NCI-H460 (cell line): ENCODE data around the gene TIFAB. TPM values are rescaled to one million over a fixed set of nuclear protein-coding genes. Genes with fewer than 3 reads are reported as not detected.

Experiments used
- DNase-seq: peaks from one replicate; pipeline ENCODE4 v3.0.0-alpha.2; 2016; ENCODE audit warnings: low read depth; ENCODE audit errors: extremely low read depth
- total RNA-seq: library from RNA; depleted of rRNA; stranded (reverse); fragments of >200 nt; shearing (Covaris generic); gene quantifications from 2 replicates; pipeline ENCODE4 v1.2.3, GENCODE V29; 2014

TIFAB gene
- total RNA-seq, 1 experiment from 2014 or later = not detected

DNA sequence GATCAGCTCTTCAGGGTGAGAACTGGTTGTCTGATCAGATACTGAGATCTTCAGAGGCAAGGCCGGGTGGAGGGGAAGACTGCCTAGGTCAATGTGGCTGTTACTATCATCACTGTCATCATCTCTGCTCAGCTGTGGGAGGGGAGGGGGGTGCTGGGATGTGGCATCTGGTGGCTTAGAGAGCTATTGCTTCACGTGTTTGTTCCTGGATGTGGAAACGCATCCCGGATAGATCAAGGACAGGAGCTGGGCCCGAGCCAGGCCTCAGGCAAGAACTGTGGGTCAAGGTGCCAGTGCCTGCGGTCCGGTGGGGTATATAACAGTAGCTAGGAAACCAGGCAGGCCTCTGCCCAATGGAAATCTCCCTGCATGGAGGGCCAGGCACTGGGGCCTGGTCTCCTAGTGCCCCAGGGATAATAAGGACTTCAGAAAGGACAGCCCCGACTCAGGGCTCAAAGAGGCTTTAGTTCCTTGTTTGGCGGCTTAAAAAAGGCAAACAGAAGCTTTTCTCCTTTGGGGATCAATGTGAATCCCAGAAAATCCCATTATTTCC, 30.3 kb upstream of the TIFAB start:
- DNase-seq = no peak

DNA sequence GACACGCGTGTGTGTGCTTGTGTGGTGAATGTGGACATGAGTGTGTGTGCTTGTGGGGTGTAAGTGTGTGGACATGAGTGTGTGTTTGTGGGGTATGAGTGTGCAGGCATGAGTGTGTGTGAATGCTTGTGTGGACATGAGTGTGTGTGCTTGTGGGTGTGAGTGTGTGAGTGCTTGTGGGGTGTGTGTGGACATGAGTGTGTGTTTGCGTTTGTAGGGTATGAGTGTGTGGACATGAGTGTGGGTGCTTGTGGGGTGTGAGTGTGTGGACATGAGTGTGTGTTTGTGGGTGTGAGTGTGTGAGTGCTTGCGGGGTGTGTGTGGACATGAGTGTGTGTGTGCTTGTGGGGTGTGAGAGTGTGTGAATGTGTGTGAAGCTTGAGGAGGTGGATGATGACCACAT, 29.8 kb upstream of the TIFAB start:
- DNase-seq = no peak

DNA sequence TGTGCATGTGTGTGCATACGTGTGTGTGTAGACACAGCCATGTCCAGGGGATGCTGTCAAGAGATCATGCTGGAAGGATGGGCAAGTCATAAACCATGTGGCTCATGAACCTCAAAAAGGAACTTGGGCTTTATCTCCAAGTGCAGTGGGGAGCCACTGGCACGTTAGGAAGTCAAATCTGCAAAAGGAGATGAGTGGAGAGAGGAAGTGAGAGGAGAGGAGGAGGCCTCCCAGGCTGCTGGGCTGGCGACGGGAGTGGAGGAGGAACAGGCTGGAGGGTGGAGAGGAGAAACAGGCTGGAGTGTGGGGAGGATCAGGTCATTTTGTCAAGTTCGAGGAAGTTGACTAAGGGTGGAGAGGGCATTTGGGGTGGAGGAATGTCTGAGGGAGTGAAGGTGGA, 29.2 kb upstream of the TIFAB start:
- no peak for DNase-seq

DNA sequence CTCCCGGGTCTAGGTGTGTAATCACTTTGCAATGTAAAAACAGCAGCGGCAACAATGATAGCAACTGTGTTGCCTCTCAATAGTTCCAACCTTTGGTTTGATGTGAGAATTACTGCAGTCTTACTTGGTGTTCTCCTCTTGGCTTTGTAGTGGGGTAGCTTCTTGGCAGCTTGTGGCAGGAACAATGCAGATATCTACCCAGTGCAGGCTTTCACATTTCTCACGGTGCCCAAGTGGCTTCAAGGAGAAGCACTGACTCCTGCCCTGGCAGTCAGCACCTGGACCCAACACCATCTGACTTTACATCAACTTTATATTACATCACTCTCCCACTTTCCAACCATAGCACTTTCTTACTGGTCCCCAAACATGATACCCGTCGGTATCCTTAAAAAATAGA, 28.4 kb upstream of the TIFAB start:
- DNase-seq = no peak

DNA sequence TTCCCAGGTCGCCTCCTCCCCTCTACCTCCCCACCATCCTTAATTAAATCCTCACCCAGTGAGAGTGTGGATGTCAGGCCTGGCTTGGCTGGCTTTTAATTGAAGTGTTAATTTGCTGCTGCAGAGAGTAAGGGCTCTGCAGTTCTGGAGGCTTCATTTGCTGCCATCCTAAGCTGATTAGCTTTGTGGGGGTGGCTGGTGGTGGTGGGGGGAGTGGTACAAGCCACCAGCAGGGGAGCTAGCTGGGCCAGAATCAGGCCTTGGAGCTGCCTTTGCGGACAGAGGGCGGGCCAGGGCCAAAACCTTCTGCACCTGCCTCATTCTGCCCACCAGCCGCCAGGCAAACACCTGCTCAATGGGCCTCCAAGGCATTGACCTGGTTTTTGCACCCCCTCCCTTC, 26.8 kb upstream of the TIFAB start:
- DNase-seq = no peak

DNA sequence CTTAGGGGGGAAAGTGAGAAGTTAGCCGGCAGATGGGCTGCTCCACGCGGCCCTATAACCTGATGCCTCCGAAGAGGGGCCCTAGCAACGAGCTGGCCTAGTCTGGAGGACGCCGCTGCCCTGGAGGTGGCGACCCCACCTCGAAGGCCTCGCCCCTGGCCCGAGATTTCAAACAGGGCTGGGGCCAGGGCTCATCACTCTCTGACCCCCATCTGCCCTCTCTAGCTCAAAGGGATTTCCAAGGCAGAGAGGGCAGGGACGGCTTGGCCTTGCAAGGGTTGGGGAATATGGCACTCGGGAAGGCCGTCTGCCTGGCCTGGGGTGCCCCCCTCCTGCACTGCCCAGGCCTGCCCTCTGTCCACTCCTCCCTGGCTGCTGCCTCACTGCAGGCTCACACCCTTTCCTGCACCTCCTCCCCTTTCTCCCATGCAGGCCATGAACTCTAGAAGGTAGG, 25.5 kb upstream of the TIFAB start:
- no peak for DNase-seq

DNA sequence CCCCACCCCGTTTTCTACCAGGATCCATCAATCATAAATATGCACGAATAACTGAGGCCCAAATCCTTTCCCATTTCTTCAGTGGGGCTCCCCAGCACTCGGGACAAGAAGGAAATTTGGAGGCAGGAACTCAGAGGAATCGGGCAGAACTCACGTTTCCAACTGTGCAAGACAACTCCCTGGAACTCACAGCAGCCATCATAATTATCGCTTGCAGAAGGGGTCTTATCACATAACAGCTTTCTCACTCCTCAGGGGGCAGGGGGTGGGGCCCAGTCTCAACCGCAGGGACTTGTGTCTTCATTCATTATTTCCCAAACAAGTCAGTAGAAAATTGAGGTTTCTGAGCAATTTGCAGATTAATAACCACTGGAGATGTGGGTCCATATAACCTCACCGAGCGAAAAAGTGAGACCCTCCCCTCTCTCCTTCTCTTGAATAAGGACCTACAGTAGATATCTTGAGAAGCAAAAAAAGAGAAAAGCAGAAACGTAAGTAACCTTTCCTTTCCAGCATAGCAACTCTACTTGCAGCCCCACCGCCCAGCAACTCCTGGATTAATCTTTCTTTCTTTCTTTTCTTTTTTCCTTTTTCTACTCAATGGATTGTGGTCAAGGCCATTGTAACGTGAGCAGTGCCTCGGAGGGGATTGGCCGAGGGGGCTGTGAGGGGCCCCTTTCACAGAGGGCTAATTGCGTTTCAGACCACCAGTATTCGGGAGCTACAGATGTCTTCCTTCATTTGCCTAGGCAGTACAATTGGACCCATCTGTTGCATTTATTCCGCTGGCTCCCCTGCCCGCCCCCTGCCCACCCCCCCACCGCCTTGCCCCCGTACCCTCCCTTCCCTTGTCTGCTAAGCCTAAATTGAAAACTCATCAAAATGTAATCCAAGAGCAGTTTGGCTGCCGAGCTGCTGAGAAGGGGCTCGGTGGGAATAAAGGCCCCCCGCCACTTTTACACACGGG, 24.7 kb upstream of the TIFAB start:
- DNase-seq = no peak

DNA sequence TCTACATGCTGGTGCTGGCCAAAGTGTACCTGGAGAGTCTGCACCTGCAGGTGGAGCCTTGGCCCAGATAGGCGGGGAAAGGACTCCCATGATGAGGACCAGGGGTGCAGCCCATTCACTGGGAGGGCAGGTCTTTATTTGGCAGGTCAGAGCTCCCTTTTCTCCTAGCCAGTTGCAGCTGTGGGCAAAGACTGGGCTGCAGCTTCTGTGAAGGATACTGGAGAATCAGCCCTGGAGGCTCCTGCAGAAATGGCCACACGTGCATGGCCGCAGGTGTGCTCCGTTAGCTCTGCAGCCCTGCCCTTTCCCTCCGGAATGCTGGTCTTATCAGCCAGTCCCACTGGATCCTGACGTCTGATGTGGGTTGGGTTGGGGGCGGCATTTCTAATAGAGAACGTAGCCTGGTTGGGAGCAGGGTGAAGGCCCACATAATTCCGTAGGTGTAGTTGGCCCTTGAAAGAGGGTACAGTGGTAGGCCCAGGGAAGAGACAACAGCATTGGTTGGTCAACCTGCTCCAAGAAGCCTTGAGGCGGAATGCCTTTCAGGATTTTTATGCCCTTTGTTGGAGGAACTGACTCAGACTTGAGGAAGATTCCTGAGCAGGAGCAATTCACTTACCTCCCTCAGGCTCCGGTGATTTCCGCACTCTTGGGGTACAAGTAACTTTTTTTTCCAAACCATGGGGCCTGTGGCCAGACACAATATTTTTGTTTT, 22.0 kb upstream of the TIFAB start:
- no peak for DNase-seq

DNA sequence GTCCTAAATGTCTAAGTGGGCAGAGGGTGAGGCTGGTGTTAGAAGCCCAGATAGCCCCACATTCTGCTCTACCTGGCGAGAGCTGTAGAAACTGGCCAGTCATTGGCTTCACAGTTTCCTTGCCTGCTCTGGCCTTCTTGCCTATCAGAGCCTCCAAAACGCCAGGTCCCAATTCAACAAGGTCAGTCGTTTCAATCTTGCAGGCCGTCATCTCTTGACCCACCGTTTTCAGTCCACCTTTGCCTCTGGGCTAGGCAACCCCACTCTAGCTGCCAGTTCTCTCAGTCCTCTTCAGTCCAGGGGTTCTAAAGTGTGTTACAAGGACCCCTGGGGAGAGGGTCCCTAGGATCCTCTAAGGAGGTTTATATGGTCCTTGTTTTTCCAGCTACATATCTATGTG, 20.0 kb upstream of the TIFAB start:
- DNase-seq = no peak

DNA sequence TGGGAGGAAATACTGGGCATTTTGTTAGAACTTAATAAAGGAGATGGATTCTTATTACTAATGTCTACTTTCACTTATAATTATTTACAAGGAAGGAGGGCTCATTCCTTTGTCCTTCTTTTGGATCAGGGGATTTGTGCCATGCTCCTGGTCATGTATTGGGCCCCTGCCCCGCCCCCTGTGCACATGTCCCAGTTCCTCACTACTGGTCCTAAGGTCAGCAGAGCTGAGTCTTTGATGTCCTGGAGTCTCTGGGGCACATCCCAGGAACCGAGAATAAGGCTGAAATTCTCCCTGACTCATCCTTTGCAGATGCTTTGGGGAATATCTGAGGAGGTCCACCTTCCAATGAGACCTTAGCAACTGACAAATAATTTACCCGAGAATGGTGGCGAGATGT, 19.6 kb upstream of the TIFAB start:
- DNase-seq = no peak

DNA sequence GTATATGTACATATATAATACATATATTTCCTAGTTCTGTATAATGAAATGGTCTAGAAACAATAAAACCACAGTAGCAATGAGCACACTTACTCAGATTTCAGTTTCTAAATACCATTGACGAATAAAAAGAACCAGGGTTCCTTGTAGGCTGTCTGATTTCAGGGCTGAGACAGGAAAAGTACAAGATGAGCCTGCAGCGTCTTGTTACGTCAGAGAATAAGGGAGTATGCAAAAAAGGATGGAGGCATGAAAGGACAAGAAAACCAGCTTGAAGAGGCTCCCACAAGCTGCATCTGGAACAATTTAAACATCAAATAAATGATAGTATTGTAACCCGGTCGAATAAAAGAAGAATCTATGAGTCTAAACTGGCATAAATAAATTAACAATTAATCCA, 17.8 kb upstream of the TIFAB start:
- no peak for DNase-seq

DNA sequence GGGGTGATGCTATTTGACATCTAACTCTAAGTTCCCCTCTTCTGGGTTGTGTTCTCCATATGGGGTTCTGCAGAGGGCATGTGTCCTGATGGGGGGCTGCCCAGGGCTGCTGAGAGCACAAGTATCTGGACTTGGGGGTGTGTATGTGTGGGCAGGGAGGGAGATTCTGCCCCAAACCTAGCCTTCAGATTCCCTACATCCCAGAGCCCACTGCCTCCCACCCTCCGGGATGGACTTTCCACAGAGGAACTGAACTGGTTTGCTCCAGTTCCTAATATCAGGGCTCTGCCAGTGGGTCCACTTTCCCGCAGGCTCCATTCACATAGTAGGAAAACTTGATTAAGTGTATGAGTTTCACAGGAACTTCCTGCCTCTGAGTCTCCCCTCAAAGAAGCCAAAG, 16.4 kb upstream of the TIFAB start:
- no peak for DNase-seq

DNA sequence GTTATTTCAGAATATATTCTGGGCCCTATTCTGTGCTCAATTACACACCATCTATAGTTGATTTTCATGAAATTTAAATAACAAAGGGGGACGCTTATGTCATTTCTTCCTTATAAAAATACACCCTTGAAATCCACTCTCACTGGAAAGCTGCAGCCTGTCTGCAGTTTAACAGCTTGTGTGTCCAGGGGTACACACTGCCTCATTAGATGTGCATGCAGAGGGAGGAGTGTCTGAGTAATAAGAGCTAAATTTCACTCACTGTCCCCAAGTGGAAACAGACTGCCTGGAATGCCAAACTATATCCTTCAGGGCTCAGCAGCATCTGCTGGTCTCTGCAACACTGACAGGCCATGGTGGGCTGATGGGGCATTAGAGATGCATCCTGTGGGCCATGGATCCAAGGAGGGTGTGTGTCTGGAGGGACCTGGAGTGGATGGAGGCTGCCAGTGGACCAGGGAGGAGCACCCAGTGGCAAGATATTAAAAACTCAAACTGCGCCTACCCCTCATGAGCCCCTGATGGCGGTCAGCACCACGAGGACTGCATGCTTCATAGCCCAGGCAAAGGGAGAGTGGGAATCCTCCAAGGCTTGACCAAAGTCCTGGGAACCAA, 15.8 kb upstream of the TIFAB start:
- DNase-seq = no peak

DNA sequence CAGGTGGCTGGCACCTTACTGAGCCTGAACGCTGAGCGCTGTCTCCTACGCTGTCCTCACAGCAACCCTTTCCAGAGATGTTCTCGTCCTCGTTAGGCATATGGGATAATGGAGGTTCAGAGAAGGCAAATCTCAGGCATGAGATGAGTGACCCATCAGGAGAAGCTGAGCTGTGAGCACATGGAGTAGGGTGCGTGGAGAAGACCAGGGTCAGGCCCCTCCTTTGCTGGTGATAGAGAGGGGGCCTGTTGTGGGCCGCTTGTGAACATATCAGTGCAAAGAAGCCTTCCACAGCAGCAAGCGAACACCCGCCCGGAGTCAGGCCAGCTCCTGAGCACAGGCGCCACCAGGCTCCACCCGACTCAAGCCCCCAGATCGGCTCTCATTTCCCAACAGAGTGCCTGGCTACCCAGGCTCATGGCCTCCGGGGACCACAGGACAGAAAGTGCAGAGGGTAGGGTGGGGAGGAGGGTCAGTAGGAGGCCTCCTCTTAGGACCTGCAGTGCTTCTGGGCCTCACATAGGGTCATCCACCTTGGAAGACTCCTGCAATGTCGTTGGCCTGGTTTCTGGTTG, 15.0 kb upstream of the TIFAB start:
- DNase-seq = no peak

DNA sequence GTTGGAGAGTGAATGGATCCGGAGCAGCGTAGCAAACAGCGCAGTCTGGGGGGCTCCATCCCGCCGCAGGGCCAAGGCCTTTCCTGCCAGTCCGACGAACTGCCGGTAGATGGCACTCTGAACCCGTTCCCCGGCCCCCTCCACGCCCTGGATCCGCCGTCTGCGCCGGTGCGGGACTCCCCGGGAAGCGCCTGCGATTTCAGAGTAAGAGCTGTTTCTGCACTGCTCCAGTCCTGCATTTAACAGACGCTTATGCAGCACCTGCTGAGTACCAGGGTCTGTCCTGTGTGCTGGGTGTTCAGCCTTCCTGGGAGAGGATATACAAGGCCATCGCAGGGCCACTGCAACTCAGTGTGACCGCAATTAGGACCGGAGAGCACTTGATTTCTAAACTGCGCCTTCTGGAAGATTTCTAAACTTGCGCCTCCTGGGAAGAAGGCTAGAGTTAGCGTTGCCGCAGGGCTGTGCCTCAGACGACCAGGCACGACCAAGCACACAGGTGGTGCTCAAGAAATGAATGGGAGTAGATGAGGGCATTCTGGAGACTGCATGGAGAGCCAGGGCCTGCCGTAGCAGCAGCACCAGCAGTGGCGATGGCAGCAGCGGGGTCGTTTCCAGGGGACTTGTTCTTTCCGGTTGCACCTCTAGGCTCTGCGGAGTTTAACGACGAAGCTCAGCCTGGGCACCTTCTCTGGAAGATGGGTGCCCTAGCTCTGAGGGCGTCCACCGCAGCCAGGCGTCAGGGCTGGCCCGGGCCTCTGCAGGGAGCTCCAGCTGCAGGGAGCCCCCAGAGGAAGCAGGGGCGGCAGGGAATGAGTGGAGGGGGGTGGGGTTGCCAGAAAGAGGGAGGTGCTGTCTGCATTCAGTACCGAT, 14.3 kb upstream of the TIFAB start:
- peak; percentile 65 for DNase-seq

DNA sequence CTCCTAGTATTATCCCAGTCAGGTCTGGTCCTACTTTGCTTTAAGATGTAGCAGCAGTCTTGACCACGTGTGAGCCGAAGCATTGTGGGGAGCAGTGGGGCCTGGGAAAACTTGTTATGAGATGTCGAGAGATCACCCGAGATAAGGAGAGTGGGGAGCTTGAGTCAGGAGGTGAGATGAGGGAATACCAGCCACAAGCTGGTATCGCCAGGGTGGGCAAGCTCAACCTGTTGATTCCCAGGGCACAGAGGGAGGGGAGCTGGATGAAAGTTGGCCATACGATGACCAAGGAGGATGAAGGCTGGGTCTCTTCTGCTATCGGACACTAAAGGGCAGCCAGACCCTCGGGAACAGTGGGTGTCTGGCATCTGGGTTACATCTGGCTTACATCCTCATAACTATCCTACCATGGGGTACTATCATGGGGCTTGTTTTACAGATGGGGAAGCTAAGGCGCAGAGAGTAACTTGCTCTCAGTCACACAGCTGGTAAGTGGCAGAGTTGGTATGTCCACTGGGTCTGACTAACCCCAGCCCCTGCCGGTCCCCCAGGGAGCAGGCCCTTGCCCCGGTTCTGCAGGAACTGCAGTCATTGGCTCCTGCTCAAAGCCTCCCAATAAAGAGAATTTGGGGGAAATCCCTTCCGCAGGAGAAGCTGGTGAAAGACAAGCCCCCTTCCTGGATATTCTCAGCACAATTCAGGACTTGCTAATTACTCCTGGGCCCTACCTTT, 13.4 kb upstream of the TIFAB start:
- no peak for DNase-seq

DNA sequence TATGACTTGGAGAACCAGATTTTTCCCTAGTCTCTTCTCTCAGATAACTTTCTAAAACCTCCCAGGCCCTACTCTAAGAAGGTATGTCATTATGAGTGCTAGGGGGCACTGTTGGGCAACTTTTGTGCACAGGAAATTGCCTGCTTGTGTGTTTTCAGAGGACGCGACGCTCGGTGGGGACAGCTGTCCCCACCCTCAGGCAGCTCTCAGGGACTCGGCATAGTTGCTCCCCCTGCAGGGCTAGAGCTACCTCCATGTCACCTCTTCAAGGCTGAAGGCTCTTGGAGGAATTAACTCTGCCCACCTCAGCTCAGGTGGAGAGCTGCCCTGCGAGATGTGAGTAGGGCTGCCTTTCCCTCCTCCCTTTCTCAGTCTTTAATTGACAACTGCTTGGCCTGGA, 10.2 kb upstream of the TIFAB start:
- DNase-seq = peak; percentile 58

DNA sequence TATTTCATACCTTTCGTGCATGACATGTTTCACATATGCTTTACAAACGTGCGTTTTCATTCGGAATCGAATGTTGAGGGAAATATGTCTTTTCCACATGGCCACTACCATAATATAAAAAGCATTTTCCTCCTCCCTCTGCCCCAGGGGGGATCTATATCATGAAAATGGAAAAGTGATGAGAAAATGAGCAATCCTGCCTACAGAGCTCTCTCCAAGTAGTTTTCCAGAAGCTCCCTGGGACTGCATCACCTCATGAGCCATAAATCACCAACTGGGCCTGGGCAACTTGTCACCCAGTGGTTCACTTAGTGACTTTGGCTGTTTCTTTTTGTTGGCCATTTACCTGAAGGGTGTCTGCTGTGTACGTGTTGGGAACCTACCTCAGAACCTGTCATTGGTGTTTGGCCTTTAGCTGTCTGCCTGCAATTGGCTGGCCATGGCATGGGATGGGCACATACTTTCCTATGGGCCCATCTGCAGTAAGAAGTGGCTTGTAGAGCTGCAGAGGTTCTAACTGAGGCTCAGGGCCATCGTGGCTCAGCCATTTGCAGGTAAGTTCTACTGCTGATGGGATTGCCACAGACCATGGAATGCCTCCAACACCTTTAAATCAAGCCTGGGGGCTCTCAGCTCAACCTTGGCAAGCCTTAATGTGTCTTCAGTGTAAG, 9.5 kb upstream of the TIFAB start:
- DNase-seq = no peak
